ENCODE results near the gene KRI1. TPM values are rescaled to one million over a fixed set of nuclear protein-coding genes. Genes with fewer than 3 reads are reported as not detected.
A peak's percentile ranks its signal among the peaks of the same experiment; 100 is the strongest.

KRI1 gene
- total RNA-seq, 2 donors from 2014 or later = 23.6 to 23.8 TPM

DNA sequence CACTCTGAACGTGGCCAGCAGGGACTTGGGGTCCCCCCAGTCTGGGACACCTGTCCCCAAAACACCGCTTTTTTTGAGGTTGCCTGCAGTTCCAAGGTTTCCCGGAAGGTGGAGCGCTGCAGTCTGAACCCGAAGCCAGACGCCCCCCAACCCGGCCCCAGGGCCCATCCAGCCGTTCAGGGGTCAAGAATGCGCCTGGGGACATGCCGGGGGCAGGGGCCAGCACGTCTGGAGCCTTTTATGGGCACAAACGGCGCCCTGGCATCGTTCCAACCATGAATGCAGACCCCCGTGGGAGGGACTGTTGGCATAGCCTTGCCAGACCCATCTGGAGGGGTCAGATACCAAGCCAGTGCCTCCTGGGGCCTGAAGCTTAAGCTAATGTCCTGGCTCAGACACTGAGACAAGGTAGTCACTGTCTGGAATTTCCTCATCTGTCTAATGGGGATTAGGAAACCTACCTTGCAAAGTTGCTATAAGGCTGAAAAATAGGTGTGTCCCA, 55.5 kb downstream of the KRI1 start:
- no peak overlapping the region for H3K27ac ChIP-seq
- no peak for DNase-seq (ENCODE audit: low spot score)
- H3K36me3 ChIP-seq = no peaks in the 10 kb centered on the region
- intact Hi-C loops (cut with DNase I) = no loop called here
- H3K9me3 ChIP-seq = no peaks in the 10 kb centered on the region
- no peak overlapping the region for H3K4me3 ChIP-seq
- no peak for TF ChIP-seq POLR2A (IDR thresholded peaks at IDR 0.05)
- TF ChIP-seq, protein P1, sequence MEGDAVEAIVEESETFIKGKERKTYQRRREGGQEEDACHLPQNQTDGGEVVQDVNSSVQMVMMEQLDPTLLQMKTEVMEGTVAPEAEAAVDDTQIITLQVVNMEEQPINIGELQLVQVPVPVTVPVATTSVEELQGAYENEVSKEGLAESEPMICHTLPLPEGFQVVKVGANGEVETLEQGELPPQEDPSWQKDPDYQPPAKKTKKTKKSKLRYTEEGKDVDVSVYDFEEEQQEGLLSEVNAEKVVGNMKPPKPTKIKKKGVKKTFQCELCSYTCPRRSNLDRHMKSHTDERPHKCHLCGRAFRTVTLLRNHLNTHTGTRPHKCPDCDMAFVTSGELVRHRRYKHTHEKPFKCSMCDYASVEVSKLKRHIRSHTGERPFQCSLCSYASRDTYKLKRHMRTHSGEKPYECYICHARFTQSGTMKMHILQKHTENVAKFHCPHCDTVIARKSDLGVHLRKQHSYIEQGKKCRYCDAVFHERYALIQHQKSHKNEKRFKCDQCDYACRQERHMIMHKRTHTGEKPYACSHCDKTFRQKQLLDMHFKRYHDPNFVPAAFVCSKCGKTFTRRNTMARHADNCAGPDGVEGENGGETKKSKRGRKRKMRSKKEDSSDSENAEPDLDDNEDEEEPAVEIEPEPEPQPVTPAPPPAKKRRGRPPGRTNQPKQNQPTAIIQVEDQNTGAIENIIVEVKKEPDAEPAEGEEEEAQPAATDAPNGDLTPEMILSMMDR (IDR thresholded peaks at IDR 0.05) = peak in 1 of 4 experiments; percentile 55
- H3K27me3 ChIP-seq (replicated peaks; ENCODE audit: insufficient read depth) = no peaks in the 10 kb centered on the region
- H3K4me1 ChIP-seq (replicated peaks) = no peaks in the 10 kb centered on the region
- 19% methylated on average over 15 of the region's 15 CpGs for WGBS

DNA sequence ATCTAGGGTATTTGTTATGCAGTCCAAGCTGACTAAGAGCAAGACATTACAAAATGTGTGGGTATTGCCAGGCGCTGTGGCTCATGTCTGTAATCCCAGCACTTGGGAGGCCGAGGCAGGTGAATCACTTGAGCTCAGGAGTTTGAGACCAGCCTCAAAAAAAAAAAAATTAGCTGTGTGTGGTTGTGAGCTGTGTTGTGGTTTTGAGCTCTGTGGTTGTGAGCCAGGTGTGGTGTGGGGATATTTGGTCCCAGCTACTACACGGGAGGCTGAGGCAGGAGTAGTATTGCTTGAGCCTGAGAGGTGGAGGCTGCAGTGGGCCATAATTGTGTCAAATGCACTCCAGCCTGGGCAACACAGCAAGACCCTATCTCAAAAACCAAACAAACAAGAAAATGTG, 57.1 kb downstream of the KRI1 start:
- Histone ChIP-seq H3K27me3 (replicated peaks; ENCODE audit: insufficient read depth) (no peaks in the 10 kb centered on the region), H3K4me3 (no peak overlapping the region), H3K4me1 (replicated peaks) (no peaks in the 10 kb centered on the region), H3K36me3 (no peaks in the 10 kb centered on the region), H3K27ac (no peak overlapping the region), H3K9me3 (no peaks in the 10 kb centered on the region)
- 87% methylated on average over 3 of the region's 3 CpGs for WGBS
- TF ChIP-seq POLR2A (IDR thresholded peaks at IDR 0.05) (no peak), POLR2AphosphoS5 (IDR thresholded peaks at IDR 0.05) (no peak)
- TF ChIP-seq, protein P1 (IDR thresholded peaks at IDR 0.05) = no peak
- no peak for DNase-seq (ENCODE audit: low spot score)
- intact Hi-C loops (cut with DNase I) = no loop called here

DNA sequence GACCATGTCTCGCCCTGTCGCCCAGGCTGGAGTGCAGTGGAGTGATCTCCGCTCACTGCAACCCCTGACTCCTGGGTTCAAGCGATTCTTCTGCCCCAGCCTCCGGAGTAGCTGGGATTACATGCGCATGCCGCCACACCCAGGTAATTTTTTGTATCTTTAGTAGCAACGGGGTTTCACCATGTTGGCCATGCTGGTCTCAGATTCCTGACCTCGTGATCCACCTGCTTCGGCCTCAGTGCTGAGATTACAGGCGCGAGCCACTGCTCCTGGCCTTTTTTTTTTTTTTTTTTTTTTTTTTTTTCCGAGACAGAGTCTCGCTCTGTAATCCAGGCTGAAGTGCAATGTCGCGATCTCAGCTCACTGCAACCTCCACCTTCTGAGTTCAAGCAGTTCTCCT, 57.8 kb downstream of the KRI1 start:
- DNase-seq (ENCODE audit: low spot score) = no peak
- H3K9me3 ChIP-seq = no peaks in the 10 kb centered on the region
- intact Hi-C loops (cut with DNase I) = no loop called here
- 93% methylated on average over 16 of the region's 16 CpGs for WGBS
- H3K27me3 ChIP-seq (replicated peaks; ENCODE audit: insufficient read depth) = no peaks in the 10 kb centered on the region
- H3K27ac ChIP-seq = no peak overlapping the region
- TF ChIP-seq POLR2AphosphoS5 (IDR thresholded peaks at IDR 0.05) = no peak
- no peak for TF ChIP-seq POLR2A (IDR thresholded peaks at IDR 0.05)
- TF ChIP-seq, protein P1 (IDR thresholded peaks at IDR 0.05) = no peak
- no peaks in the 10 kb centered on the region for H3K4me1 ChIP-seq (replicated peaks)
- no peak overlapping the region for H3K4me3 ChIP-seq
- no peaks in the 10 kb centered on the region for H3K36me3 ChIP-seq

DNA sequence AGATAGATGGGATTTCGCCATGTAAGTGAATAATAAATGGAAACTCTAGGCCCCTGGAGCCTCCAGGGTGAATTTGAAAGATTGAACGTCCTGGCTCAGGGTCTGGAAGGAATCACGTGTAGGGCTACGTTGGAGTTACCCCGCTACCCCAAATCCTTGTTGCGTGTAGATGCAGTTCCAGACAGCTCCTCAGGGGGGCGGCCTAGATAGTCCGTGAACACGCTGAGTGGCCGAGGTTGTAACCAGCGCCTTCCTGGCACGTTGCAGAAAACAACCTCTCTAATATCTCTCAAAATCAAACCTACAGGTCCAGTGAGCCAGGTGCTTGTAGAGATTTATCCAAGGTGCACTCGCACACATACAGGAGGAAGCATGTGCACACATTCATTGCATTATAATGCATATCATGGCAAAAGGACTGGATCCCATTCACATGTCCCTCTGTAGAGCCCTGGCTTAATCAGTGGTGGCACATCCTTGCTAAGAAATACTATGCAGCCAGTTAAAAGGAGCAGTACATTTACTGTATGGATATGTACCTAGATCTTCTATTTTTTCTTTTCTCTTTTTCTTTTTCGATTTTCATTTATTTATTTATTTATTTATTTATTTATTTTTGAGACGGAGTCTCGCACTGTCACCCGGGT, 60.1 kb downstream of the KRI1 start:
- no peaks in the 10 kb centered on the region for H3K36me3 ChIP-seq
- H3K27ac ChIP-seq = no peak overlapping the region
- peak; percentile 75 for DNase-seq (ENCODE audit: low spot score)
- no peaks in the 10 kb centered on the region for H3K27me3 ChIP-seq (replicated peaks; ENCODE audit: insufficient read depth)
- TF ChIP-seq, protein P1 (IDR thresholded peaks at IDR 0.05) = peak; percentile 52 to 79 (median 68)
- TF ChIP-seq POLR2A (IDR thresholded peaks at IDR 0.05) (no peak), POLR2AphosphoS5 (IDR thresholded peaks at IDR 0.05) (peak; percentile 57)
- H3K9me3 ChIP-seq = no peaks in the 10 kb centered on the region
- WGBS = 28% methylated on average over 17 of the region's 17 CpGs
- H3K4me1 ChIP-seq (replicated peaks) = no peaks in the 10 kb centered on the region
- intact Hi-C loops (cut with DNase I) = no loop called here
- H3K4me3 ChIP-seq = no peak overlapping the region

MicroRNA genes within 50 kb of the gene (microRNA counts, 767-probe panel; counts per million panel counts)
- 1,866 to 2,180 counts per million in 2 donors for microRNA hsa-miR-1238

Small RNAs within 50 kb of the gene (microRNA-seq; reads per million reads assigned to microRNA genes)
- gene MIR1238 = not detected

Small RNAs within 50 kb of the gene (small RNA-seq; reads per million reads assigned to genes)
- 0 reads per million in 2 donors for gene MIR1238
- 0 reads per million in 2 donors for gene RNU7-140P

Other genes starting within 250 kb of the KRI1 start
- 10 to 100 TPM; 20.9 to 29.9 TPM for gene FDX2, start 250.0 kb downstream of the KRI1 start, total RNA-seq
- 10 to 100 TPM; 50.2 to 53.2 TPM for gene RAVER1, start 232.5 kb downstream of the KRI1 start, total RNA-seq
- gene ICAM3, start 226.4 kb downstream of the KRI1 start, total RNA-seq = 1 to 10 TPM; 6.4 to 6.5 TPM
- 100 to 1,000 TPM in 1 of 2 donors, 10 to 100 TPM in 1; 90.8 to 161 TPM for gene TYK2, start 185.4 kb downstream of the KRI1 start, total RNA-seq
- gene CDC37, start 162.5 kb downstream of the KRI1 start, total RNA-seq = 100 to 1,000 TPM; 135 to 159 TPM
- 10 to 100 TPM; 14.5 to 15.1 TPM for gene PDE4A, start 145.5 kb downstream of the KRI1 start, total RNA-seq
- gene KEAP1, start 62.7 kb downstream of the KRI1 start, total RNA-seq = 10 to 100 TPM; 93.4 to 94.2 TPM
- gene S1PR5, start 48.6 kb downstream of the KRI1 start, total RNA-seq = 10 to 100 TPM in 1 of 2 donors, 1 to 10 TPM in 1; 3.4 to 17.0 TPM
- 10 to 100 TPM; 36.3 to 57.9 TPM for gene ATG4D, start 22.1 kb downstream of the KRI1 start, total RNA-seq
- gene CDKN2D, start 3.0 kb upstream of the KRI1 start, total RNA-seq = 1 to 10 TPM; 3.7 to 8.2 TPM
- 10 to 100 TPM; 28.1 to 85.8 TPM for gene AP1M2, start 21.3 kb upstream of the KRI1 start, total RNA-seq
- 100 to 1,000 TPM in 1 of 2 donors, 10 to 100 TPM in 1; 91.1 to 402 TPM for gene SLC44A2, start 59.5 kb upstream of the KRI1 start, total RNA-seq
- gene ILF3, start 88.3 kb upstream of the KRI1 start, total RNA-seq = 100 to 1,000 TPM; 112 to 192 TPM
- gene QTRT1, start 135.4 kb upstream of the KRI1 start, total RNA-seq = 10 to 100 TPM; 45.0 to 49.0 TPM
- 100 to 1,000 TPM; 137 to 279 TPM for gene DNM2, start 152.1 kb upstream of the KRI1 start, total RNA-seq